ENCODE data around the gene ELAVL3. TPM values are rescaled to one million over a fixed set of nuclear protein-coding genes. Genes with fewer than 3 reads are reported as not detected.
A peak's percentile ranks its signal among the peaks of the same experiment; 100 is the strongest.
"Not testable (repeated sequence)": the region's sequence is repeated elsewhere in the genome, so short reads cannot be mapped to it uniquely, and the experiment has no call there.

Gene ELAVL3
- total RNA-seq, 1 donor from 2014 or later, result 42.8 TPM

GRCh38 chr19:11479898-11480714 lies 740 bp downstream of the ELAVL3 start:
- Mint-ChIP-seq H3K4me3 (peak overlapping the region; percentile 9), H3K27me3 (ENCODE audit: low read depth) (peaks cover 52% of the 10 kb centered on the region), H3K9me3 (no peaks in the 10 kb centered on the region), H3K36me3 (ENCODE audit: low read depth) (no peaks in the 10 kb centered on the region), H3K27ac (ENCODE audit: unreplicated experiment) (no peak overlapping the region), H3K4me1 (peaks cover 12% of the 10 kb centered on the region)
- peak; percentile 23 for DNase-seq (ENCODE audit: low read depth, low spot score)
- TF ChIP-seq CTCF (conservative IDR thresholded peaks at IDR 0.05), result no peak

GRCh38 chr19:11479090-11479897 lies 1.6 kb downstream of the ELAVL3 start:
- H3K27ac Mint-ChIP-seq (ENCODE audit: unreplicated experiment), result peak overlapping the region; percentile 75
- DNase-seq (ENCODE audit: low read depth, low spot score), result peak; percentile 76
- no peaks in the 10 kb centered on the region for H3K36me3 Mint-ChIP-seq (ENCODE audit: low read depth)
- H3K9me3 Mint-ChIP-seq, result no peaks in the 10 kb centered on the region
- no peak for TF ChIP-seq CTCF (conservative IDR thresholded peaks at IDR 0.05)
- peak overlapping the region; percentile 89 for H3K4me3 Mint-ChIP-seq
- H3K27me3 Mint-ChIP-seq (ENCODE audit: low read depth), result peaks cover 47% of the 10 kb centered on the region
- peaks cover 12% of the 10 kb centered on the region for H3K4me1 Mint-ChIP-seq

GRCh38 chr19:11478167-11479089 lies 2.4 kb downstream of the ELAVL3 start:
- DNase-seq (ENCODE audit: low read depth, low spot score), result no peak
- Mint-ChIP-seq H3K27ac (ENCODE audit: unreplicated experiment) (no peak overlapping the region), H3K4me1 (peaks cover 12% of the 10 kb centered on the region), H3K27me3 (ENCODE audit: low read depth) (peaks cover 42% of the 10 kb centered on the region), H3K9me3 (no peaks in the 10 kb centered on the region), H3K4me3 (peak overlapping the region; percentile 89), H3K36me3 (ENCODE audit: low read depth) (no peaks in the 10 kb centered on the region)
- no peak for TF ChIP-seq CTCF (conservative IDR thresholded peaks at IDR 0.05)

- no peak overlapping the region for H3K27ac Mint-ChIP-seq (ENCODE audit: unreplicated experiment)
- H3K9me3 Mint-ChIP-seq, result no peaks in the 10 kb centered on the region
- no peak for TF ChIP-seq CTCF (conservative IDR thresholded peaks at IDR 0.05)
- H3K36me3 Mint-ChIP-seq (ENCODE audit: low read depth), result no peaks in the 10 kb centered on the region
- DNase-seq (ENCODE audit: low read depth, low spot score), result no peak
- peaks cover 25% of the 10 kb centered on the region for H3K27me3 Mint-ChIP-seq (ENCODE audit: low read depth)
- peaks cover 7% of the 10 kb centered on the region for H3K4me1 Mint-ChIP-seq
- H3K4me3 Mint-ChIP-seq, result no peak overlapping the region
Observed at GRCh38 chr19:11475861-11476260, 5.0 kb downstream of the ELAVL3 start.

- H3K4me3 Mint-ChIP-seq; H3K4me1 Mint-ChIP-seq; H3K9me3 Mint-ChIP-seq; H3K27ac Mint-ChIP-seq (ENCODE audit: unreplicated experiment); DNase-seq (ENCODE audit: low read depth, low spot score); H3K36me3 Mint-ChIP-seq (ENCODE audit: low read depth): not testable (repeated sequence)
- peaks cover 25% of the 10 kb centered on the region for H3K27me3 Mint-ChIP-seq (ENCODE audit: low read depth)
Observed at GRCh38 chr19:11475343-11475742, 5.5 kb downstream of the ELAVL3 start.
